NOMO-1 treated with dmso at 0.1 percent for 144 hours (cell line): ENCODE results near the gene H2AZ2.
A peak's percentile ranks its signal among the peaks of the same experiment; 100 is the strongest.
"Not testable (repeated sequence)": the region's sequence is repeated elsewhere in the genome, so short reads cannot be mapped to it uniquely, and the experiment has no call there.

Experiments used
- DNase-seq: peaks from one replicate; lab custom pipeline; 2025; ENCODE audit not compliant: unreplicated experiment; lab: John Stamatoyannopoulos, UW

Gene H2AZ2

DNA sequence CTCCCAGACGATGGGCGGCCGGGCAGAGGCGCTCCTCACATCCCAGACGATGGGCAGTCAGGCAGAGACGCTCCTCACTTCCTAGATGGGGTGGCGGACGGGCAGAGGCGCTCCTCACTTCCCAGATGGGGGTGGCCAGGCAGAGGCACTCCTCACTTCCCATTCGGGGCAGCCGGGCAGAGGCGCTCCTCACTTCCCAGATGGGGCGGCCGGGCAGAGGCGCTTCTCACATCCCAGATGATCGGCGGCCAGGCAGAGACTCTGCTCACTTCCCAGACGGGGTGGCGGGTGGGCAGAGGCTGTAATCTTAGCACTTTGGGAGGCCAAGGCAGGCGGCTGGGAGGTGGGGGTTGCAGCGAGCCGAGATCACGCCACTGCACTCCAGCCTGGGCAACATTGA lies 24.0 kb upstream of the H2AZ2 start:
- DNase-seq = not testable (repeated sequence)

DNA sequence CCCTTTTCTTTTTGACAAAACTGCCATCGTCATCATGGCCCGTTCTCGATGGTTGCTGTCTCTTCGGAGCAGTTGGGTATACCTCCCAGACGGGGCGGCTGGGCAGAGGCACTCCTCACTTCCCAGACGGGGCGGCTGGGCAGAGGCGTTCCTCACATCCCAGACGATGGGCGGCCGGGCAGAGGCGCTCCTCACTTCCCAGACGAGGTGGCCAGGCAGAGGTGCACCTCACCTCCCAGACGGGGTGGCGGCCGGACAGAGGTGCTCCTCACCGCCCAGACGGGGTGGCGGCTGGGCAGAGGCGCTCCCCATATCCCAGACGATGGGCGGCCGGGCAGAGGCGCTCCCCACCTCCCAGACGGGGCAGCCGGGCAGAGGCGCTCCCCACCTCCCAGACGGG lies 22.9 kb upstream of the H2AZ2 start:
- not testable (repeated sequence) for DNase-seq

DNA sequence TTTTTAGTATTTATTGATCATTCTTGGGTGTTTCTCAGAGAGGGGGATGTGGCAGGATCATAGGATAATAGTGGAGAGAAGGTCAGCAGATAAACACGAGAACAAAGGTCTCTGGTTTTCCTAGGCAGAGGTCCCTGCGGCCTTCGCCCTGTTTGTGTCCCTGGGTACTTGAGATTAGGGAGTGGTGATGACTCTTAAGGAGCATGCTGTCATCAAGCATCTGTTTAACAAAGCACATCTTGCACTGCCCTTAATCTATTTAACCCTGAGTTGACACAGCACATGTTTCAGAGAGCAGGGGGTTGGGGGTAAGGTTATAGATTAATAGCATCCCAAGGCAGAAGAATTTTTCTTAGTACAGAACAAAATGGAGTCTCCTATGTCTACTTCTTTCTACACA lies 22.4 kb upstream of the H2AZ2 start:
- not testable (repeated sequence) for DNase-seq

DNA sequence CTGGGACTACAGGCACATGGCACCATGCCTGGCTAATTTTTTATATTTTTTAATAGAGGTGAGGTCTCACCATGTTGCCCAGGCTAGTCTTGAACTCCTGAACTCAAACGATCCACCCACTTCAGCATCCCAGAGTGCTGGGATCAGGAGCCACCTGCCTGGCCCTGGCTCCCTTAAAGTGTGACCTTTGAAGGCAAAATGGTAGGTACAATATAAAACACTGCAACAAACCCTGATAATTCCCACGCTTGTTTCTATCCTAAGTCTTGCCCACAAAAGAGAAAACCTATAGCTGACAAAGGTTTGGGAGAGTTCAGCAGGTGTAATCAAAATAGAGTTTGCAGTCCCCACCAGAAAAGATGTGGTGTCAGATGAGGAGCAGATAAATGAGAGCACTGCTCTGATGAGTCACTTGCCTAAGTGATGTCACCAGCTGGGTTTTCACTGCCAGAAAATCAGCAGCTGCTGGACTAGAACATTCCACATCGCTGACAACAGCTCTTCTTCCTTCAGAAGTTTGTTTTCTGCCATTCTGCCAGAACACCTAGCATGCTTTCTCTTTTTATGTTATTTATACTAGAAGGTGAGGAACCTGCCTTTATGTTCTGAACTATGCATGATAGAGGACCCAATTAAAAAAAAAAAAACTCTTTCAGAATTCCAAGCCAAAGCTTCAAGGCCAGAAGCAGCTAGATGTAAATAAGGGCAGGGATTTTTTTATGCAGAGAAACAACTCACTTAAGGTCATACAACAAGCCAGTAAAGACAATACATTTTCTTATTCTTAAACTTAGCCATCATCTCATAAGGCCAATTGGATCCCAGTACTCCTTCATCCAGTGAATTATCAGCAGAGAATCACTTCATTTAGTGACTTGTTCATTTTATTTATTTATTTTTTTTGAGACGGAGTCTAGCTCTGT lies 19.4 kb upstream of the H2AZ2 start:
- no peak for DNase-seq

DNA sequence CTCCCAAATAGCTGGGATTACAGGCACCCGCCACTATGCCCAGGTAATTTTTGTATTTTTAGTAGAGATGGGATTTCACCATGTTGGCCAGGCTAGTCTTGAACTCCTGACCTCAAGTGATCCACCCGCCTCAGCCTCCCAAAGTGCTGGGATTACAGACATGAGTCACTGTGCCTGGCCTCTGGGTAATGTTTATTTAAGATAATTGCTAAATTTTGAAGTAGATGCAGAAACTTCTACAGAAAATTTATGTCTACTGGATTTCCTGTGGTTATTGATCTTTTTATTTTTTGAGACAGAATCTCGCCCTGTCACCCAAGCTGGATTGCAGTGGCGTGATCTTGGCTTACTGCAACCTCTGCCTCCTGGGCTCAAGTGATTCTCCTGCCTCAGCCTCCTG lies 14.1 kb upstream of the H2AZ2 start:
- DNase-seq = peak; percentile 48

DNA sequence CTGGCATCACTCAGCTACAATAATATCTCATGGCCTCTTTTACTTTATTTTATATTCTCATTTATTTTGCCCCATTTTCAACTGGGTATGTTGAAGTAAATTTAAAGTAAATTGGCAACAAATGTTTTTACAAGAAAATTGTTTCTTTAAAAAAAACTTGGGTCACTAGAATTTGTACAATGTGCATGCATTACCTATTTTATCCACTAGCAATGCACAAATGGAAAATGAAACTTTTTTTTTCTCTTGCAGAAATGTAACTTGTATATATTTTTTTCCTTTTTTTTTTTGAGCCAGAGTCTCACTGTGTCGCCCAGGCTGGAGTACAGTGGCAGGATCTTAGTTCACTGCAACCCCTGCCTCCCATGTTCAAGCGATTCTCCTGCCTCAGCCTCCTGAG lies 10.3 kb upstream of the H2AZ2 start:
- no peak for DNase-seq

DNA sequence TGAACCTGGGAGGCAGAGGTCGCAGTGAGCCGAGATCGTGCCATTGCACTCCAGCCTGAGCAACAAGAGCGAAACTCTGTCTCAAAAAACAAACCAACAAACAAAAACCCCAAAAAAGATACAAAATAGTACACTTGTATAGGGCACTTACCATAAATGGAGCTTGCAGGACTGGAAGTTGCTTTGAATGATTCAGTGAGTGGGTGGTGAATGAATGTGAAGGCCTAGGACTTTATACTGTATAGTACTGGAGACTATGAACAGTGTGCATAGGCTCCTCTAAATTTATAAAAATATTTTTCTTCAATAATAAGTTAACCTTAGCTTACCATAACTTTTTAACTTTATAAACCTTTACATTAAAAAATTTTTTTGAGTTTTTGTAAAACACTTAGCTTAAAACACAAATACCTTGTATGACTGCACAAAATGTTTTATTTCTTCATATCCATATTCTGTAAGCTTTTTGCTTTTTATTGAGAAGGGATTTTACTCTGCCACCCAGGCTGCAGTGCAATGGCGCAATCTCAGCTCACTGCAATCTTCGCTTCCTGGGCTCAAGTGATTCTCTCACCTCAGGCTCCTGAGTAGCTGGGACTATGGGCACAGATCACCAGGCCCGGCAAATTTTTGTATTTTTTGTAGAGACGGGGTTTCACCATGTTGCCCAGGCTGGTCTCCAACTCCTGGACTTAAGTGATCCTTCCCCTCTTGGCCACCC lies 6.9 kb upstream of the H2AZ2 start:
- no peak for DNase-seq

DNA sequence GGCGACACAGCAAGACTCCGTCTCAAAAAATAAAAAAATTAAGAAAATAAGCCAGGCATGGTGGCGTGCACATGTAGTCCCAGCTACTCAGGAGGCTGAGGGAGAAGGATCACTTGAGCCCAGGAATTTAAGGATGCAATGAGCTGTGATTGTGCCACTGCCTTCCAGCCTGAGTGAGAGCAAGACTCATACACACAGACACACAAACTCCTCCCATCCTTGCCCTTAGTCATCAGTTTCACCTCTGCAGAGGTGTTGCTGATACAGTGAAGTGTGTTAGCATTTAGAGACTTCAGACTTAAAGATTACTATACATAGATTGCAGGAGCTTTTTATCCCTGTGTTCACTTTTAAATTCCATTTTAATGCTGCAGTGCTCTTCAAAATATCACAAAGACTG lies 5.5 kb upstream of the H2AZ2 start:
- DNase-seq = no peak

DNA sequence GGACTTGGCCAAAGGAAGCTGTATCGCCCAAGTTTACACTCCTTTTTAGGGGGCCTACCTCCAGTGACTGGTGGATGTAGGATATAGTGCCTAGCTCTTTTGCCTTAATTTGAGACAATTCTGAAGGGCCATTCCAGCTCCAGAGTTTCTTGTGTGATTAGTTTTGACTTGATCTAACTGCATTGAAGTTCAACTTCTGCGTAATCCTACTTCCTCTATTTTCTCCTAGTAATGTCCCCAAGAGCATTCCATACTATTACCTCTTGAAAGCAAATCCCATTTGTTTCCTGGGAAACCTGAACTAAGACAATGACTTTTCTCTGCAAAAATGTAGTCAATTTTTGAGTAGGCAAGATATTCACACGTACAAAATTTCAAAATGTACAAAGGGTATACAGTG lies 4.7 kb upstream of the H2AZ2 start:
- no peak for DNase-seq

DNA sequence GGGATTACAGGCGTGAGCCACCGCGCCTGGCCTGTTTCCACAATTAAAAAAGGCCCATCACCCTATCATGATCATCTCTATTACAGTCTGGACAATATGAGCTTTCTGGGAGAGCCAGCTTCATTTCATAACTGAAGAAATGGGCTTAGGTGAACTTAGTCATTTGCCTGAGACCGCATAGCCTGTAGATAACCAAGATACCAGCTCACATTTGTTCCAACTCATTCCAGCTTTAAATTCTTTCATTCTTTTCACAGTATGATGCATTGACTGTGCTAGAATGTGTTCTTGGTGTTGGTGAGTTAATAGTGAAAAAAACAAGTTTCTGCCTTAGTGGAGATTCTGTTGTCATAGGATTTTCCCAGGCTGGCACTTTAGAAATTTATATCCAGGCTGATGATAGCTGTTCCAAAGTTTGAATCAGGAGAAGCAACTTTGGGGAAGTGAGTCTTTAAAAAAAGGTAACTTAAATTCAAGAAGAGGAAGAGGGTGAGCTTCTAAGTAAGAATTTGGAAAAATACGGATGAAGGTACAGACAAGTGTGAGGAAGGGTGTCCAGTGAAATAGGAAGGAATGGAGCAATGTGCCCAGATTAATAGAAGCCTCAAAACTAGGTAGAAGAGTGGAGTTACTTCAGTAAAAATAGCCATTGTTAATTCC lies 2.1 kb upstream of the H2AZ2 start:
- DNase-seq = no peak

DNA sequence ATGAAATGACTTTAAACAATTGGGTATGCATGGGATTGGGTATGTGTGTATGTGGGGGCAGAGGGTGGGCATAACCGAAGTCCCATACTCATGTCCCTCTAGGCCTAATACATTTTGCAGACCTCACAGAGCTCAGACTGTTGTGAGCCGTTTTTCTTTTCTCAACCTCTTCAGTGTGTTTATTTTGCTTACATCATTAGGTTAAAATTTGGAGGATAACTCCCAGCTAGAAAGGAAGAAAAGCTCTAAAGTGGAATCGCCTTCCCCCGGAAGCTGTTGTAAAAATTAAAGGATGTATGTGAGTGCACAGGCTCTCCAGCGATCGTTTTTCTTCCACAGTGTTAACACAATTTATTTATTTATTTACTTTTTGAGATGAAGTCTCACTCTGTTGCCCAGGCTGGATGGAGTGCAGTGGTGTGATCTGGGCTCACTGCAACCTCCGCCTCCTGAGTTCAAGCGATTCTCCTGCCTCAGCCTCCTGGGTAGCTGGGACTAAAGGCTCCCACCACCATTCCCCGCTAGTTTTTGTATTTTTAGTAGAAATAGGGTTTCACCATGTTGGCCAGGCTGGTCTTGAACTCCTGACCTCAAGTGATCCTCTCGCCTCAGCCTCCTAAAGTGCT lies 1.5 kb upstream of the H2AZ2 start:
- no peak for DNase-seq

DNA sequence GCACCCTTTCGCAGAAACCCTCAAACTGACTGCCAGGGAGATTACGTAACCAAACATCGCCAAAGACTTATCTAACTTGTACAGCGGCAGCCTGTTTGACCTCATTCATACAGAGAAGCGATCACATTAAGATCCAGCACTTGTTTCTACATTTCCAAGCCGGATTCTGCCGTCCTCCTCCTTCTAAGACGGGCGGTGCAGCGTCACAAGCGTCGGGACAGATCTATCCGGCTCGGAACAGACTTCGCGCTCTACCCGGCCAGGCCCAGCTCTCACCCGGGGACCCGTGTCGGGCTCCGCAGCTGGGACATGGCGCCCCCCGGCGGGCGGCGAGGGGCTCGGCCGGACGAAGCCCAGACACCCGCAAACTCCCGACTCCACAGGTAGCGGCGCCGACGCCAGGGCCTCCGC lies 373 bp downstream of the H2AZ2 start:
- peak; percentile 78 for DNase-seq

DNA sequence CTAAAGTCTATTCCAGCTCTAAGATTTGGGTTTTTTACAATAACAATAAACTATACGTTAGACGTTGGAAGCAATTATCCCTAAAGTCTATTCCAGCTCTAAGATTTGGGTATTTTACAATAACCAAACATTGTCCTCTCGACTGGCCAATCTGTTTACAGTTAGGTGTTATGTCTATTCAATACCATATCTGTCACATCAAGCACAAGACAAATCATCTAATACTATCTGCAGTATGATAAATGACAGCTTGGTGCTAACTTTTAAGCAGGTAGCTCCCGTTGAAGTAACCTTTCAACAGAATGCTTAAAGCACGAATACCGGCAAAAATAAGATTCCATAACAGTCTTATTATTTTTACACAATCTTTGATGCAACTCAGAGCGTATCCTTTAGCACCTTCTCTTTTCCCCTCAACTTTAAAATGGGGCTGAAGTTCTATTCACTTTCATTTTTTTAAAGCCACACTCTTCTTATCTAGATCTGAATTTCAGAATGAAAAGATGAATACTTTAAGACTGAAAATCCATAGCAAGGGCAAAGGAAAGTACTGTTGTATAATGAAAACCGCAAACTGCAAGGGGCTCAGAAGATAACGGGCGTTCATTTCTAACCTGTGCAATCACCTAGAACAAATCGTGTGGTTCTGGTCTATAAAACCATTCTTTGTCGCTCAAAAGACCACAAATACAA lies 925 bp downstream of the H2AZ2 start:
- DNase-seq = no peak

DNA sequence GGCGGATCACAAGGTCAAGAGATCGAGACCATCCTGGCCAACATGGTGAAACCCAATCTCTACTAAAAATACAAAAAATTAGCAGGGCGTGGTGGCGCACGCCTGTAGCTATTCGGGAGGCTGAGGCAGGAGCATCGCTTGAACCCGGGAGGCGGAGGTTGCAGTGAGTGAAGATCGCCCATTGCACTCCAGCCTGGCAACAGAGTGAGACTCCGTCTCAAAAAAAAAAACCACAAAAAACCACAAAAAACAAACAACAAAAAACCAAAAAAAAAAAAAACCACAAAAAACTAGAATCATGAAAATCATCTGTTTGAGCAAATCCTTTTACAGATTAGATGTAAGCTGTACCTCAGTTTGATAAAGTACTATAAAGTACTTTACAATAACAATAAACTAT lies 1.5 kb downstream of the H2AZ2 start:
- DNase-seq = not testable (repeated sequence)

DNA sequence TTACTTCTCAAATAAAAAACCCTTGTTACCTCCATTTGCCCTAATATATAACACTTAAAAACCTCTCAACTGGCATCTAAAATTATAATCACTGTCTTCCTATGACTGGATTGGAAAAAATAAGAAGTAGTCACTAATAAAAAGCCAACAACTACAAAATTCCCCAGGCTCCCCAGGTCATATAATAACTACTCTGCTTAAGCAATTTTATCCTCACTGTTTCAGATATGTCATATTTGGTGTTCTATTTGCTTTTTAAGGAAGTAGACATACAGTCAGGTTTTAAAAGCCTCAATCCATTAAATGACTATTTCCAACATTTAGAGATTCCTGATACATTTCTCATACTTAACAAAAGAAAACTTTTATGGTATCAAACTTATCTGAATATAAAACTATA lies 2.4 kb downstream of the H2AZ2 start:
- no peak for DNase-seq

DNA sequence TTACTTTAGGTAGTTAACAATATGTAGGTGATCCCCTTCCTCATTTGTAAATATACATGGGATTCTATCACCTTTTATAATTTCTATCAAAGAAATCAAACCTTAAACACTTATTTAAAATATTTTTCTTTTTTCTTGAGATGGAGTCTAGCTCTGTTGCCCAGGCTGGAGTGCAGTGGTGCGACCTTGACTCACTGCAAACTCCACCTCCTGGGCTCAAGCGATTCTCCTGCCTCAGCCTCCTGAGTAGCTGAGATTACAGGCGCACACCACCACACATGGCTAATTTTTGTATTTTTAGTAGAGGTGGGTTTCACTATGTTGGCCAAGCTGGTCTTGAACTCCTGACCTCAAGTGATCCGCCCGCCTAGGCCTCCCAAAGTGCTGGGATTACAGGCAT lies 4.4 kb downstream of the H2AZ2 start:
- not testable (repeated sequence) for DNase-seq

DNA sequence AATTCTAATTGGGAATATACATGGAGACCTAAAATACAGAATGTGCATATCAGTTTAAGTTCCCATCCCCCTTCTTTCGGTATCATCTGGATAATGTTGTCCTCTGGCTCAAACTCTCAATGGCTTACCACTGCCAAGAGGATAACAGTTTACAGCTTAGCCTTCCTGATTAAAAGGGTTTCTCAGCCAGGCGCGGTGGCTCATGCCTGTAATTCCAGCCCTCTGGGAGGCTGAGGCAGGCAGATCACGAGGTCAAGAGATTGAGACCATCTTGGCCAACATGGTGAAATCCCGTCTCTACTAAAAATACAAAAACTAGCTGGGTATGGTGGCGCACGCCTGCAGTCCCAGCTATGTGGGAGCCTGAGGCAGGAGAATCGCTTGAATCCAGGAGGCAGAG lies 5.2 kb downstream of the H2AZ2 start:
- DNase-seq = not testable (repeated sequence)

DNA sequence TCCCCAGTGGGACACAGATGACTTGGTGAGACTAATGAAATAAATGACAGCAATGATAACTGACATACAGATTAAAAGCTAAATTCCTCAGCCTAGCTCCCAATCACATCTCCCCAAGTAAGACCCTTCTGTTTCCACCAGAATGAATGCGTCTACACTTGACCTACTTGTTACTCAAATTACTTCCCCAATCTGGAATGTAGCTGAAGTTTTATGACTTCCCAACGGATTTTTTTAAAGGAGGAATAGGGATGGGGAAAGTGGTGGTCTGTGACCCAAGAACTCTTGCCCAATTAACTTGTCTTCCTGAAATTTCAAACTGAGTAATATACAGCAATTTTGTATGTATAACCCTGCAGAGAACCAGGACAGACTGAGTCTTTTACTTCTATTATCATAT lies 9.1 kb downstream of the H2AZ2 start:
- DNase-seq = no peak

DNA sequence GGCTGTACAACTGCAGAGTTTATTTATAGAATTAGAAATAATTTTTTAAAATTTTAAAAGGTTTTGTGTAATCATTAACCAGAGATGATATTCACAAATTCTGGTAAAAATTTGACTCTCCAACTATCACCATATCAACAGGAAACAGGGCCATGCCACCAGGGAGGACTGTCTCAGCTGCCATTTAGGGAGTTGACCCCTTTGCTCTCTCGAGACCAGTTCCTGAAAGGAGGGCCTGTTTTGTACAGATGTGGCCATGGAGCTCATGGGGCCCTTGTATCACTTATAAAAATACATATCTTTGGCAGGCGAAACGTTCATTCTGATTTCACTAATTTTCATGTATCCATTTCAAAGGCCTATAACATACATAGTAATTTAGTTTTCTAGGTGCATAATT lies 20.3 kb downstream of the H2AZ2 start:
- DNase-seq = no peak

DNA sequence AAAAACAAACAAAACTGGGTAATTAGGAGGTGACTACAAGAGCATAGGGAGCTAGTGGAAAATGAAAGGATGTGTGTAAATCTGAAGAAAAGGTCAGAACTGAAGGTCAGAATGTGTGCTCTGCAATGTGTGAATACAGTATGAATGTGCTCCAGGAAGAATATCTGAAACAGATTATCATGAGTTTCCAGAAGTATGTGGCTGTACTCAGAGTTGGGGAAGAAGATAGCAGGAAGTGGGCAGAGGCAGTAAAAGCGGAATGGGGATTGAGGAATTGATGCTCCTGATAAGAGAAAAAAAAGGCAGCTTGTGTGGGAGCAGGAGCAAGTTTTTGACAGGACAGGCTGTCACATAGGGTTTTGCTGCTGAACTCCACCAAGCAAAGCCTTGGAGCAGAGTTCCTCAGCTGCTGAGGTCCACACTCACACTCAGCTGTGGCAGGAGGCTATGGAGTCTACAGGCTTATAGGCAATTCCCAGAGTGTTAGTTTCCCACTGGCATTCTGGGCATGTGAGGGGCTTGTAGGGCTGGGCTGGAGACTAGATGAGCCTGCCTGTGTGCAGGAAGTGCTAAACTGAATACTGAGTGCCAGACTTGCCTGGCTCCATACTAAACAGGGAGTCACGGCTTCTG lies 22.9 kb downstream of the H2AZ2 start:
- no peak for DNase-seq
